ENCODE measurements around the gene TTC39C.

Gene TTC39C

GRCh38 chr18:24031916-24032315 is 17.4 kb downstream of the TTC39C start:
- 94% methylated on average over 6 of the region's 6 CpGs for WGBS
- H2BK15ac ChIP-seq (ENCODE audit: low read depth, poor library complexity, severe bottlenecking): no peak overlapping the region
- H3K23ac ChIP-seq (ENCODE audit: low read length in 2 of 2): no peak overlapping the region
- H2AFZ ChIP-seq (ENCODE audit: low read depth, low read length): no peak overlapping the region
- no peak overlapping the region for H3K4me3 ChIP-seq (ENCODE audit: insufficient read depth in 1 of 2, low read depth in 1 of 2, low read length in 2 of 2)
- H4K8ac ChIP-seq (ENCODE audit: low read length): no peak overlapping the region
- peaks cover 10% of the 10 kb centered on the region for H3K79me1 ChIP-seq (replicated peaks; ENCODE audit: low read length, poor library complexity, severe bottlenecking)
- no peak overlapping the region for H4K91ac ChIP-seq (ENCODE audit: low read length)
- DNase-seq: no peak
- no peak overlapping the region for H2BK12ac ChIP-seq (ENCODE audit: low read length in 2 of 2)
- H2BK120ac ChIP-seq (ENCODE audit: low read depth, low read length): no peak overlapping the region
- no peak overlapping the region for H3K14ac ChIP-seq (ENCODE audit: low read length in 2 of 2)
- H3K9me3 ChIP-seq (ENCODE audit: control insufficient read depth, low read length): no peaks in the 10 kb centered on the region
- no peaks in the 10 kb centered on the region for H3K36me3 ChIP-seq (ENCODE audit: control insufficient read depth in 1 of 2, insufficient read depth in 2 of 2, low read depth in 1 of 2, low read length in 2 of 2)
- no peak overlapping the region for H3K9ac ChIP-seq (ENCODE audit: low read length)
- no peaks in the 10 kb centered on the region for H3K27me3 ChIP-seq (ENCODE audit: control insufficient read depth in 1 of 2, insufficient read depth in 1 of 2, low read length in 2 of 2)
- H2AK5ac ChIP-seq (ENCODE audit: low read length, severe bottlenecking): no peak overlapping the region
- no peak overlapping the region for H2BK5ac ChIP-seq (ENCODE audit: low read depth, low read length, poor library complexity, severe bottlenecking)
- no peak overlapping the region for H3K18ac ChIP-seq (ENCODE audit: low read depth in 1 of 2, low read length in 2 of 2)
- no peak overlapping the region for H3K4me2 ChIP-seq (ENCODE audit: low read length, poor library complexity, severe bottlenecking)
- no peak overlapping the region for H3K27ac ChIP-seq (ENCODE audit: low read length, poor library complexity, severe bottlenecking)
- H3K4me1 ChIP-seq (ENCODE audit: control insufficient read depth, insufficient read depth, low read depth, low read length): no peaks in the 10 kb centered on the region
- H3K4ac ChIP-seq (ENCODE audit: low read depth in 1 of 2, low read length in 2 of 2): no peak overlapping the region

GRCh38 chr18:24033641-24034412 is 19.3 kb downstream of the TTC39C start:
- no peak overlapping the region for H3K4me3 ChIP-seq (ENCODE audit: insufficient read depth in 1 of 2, low read depth in 1 of 2, low read length in 2 of 2)
- no peak overlapping the region for H2BK5ac ChIP-seq (ENCODE audit: low read depth, low read length, poor library complexity, severe bottlenecking)
- no peak overlapping the region for H2BK120ac ChIP-seq (ENCODE audit: low read depth, low read length)
- no peak overlapping the region for H3K14ac ChIP-seq (ENCODE audit: low read length in 2 of 2)
- H2BK12ac ChIP-seq (ENCODE audit: low read length in 2 of 2): no peak overlapping the region
- H3K4me2 ChIP-seq (ENCODE audit: low read length, poor library complexity, severe bottlenecking): no peak overlapping the region
- H2BK15ac ChIP-seq (ENCODE audit: low read depth, poor library complexity, severe bottlenecking): no peak overlapping the region
- H3K23ac ChIP-seq (ENCODE audit: low read length in 2 of 2): no peak overlapping the region
- peaks cover 15% of the 10 kb centered on the region for H3K79me1 ChIP-seq (replicated peaks; ENCODE audit: low read length, poor library complexity, severe bottlenecking)
- no peak overlapping the region for H4K91ac ChIP-seq (ENCODE audit: low read length)
- H3K27ac ChIP-seq (ENCODE audit: low read length, poor library complexity, severe bottlenecking): no peak overlapping the region
- H3K36me3 ChIP-seq (ENCODE audit: control insufficient read depth in 1 of 2, insufficient read depth in 2 of 2, low read depth in 1 of 2, low read length in 2 of 2): no peaks in the 10 kb centered on the region
- no peak overlapping the region for H3K4ac ChIP-seq (ENCODE audit: low read depth in 1 of 2, low read length in 2 of 2)
- H4K8ac ChIP-seq (ENCODE audit: low read length): no peak overlapping the region
- no peaks in the 10 kb centered on the region for H3K4me1 ChIP-seq (ENCODE audit: control insufficient read depth, insufficient read depth, low read depth, low read length)
- H2AK5ac ChIP-seq (ENCODE audit: low read length, severe bottlenecking): no peak overlapping the region
- H3K27me3 ChIP-seq (ENCODE audit: control insufficient read depth in 1 of 2, insufficient read depth in 1 of 2, low read length in 2 of 2): no peaks in the 10 kb centered on the region
- no peaks in the 10 kb centered on the region for H3K9me3 ChIP-seq (ENCODE audit: control insufficient read depth, low read length)
- H2AFZ ChIP-seq (ENCODE audit: low read depth, low read length): no peak overlapping the region
- DNase-seq: no peak
- 98% methylated on average over 4 of the region's 5 CpGs for WGBS
- no peak overlapping the region for H3K9ac ChIP-seq (ENCODE audit: low read length)
- no peak overlapping the region for H3K18ac ChIP-seq (ENCODE audit: low read depth in 1 of 2, low read length in 2 of 2)

GRCh38 chr18:24035316-24035715 is 20.8 kb downstream of the TTC39C start:
- Histone ChIP-seq H3K4me3 (ENCODE audit: insufficient read depth in 1 of 2, low read depth in 1 of 2, low read length in 2 of 2) (no peak overlapping the region), H2BK12ac (ENCODE audit: low read length in 2 of 2) (no peak overlapping the region), H4K8ac (ENCODE audit: low read length) (no peak overlapping the region), H3K18ac (ENCODE audit: low read depth in 1 of 2, low read length in 2 of 2) (no peak overlapping the region), H2AK5ac (ENCODE audit: low read length, severe bottlenecking) (no peak overlapping the region), H3K14ac (ENCODE audit: low read length in 2 of 2) (no peak overlapping the region), H2BK5ac (ENCODE audit: low read depth, low read length, poor library complexity, severe bottlenecking) (no peak overlapping the region), H3K9me3 (ENCODE audit: control insufficient read depth, low read length) (no peaks in the 10 kb centered on the region), H3K4ac (ENCODE audit: low read depth in 1 of 2, low read length in 2 of 2) (no peak overlapping the region), H3K9ac (ENCODE audit: low read length) (no peak overlapping the region), H3K79me1 (replicated peaks; ENCODE audit: low read length, poor library complexity, severe bottlenecking) (peaks cover 21% of the 10 kb centered on the region), H3K4me2 (ENCODE audit: low read length, poor library complexity, severe bottlenecking) (no peak overlapping the region), H2BK15ac (ENCODE audit: low read depth, poor library complexity, severe bottlenecking) (no peak overlapping the region), H2AFZ (ENCODE audit: low read depth, low read length) (no peak overlapping the region), H3K27me3 (ENCODE audit: control insufficient read depth in 1 of 2, insufficient read depth in 1 of 2, low read length in 2 of 2) (no peaks in the 10 kb centered on the region), H2BK120ac (ENCODE audit: low read depth, low read length) (no peak overlapping the region), H3K36me3 (ENCODE audit: control insufficient read depth in 1 of 2, insufficient read depth in 2 of 2, low read depth in 1 of 2, low read length in 2 of 2) (no peaks in the 10 kb centered on the region), H3K23ac (ENCODE audit: low read length in 2 of 2) (no peak overlapping the region), H3K4me1 (ENCODE audit: control insufficient read depth, insufficient read depth, low read depth, low read length) (peaks cover 1% of the 10 kb centered on the region), H4K91ac (ENCODE audit: low read length) (no peak overlapping the region), H3K27ac (ENCODE audit: low read length, poor library complexity, severe bottlenecking) (no peak overlapping the region)
- WGBS: 88% methylated on average over 2 of the region's 4 CpGs
- DNase-seq: no peak

DNA sequence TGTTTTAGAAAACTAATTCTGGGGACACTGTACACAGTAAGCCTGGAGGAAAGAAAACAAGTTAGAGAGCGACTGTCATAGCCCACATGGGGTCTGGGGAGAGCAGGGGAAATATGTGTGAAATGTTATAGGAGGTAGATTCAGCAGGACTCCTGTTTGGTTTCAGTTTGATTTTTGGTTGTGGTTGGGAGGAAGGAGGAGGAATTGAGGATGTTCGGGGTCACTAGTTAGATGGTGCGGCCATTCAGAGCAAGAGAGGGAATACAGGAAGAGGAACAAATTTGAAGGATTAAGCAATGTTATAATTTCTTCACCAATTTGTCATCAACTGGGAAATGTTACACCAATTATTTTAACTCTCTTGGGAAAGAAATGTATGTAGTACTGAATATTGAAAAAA is 25.1 kb downstream of the TTC39C start:
- Histone ChIP-seq H3K79me1 (replicated peaks; ENCODE audit: low read length, poor library complexity, severe bottlenecking) (peaks cover 26% of the 10 kb centered on the region), H3K23ac (ENCODE audit: low read length in 2 of 2) (no peak overlapping the region), H3K9me3 (ENCODE audit: control insufficient read depth, low read length) (no peaks in the 10 kb centered on the region), H3K18ac (ENCODE audit: low read depth in 1 of 2, low read length in 2 of 2) (no peak overlapping the region), H4K8ac (ENCODE audit: low read length) (no peak overlapping the region), H3K4me3 (ENCODE audit: insufficient read depth in 1 of 2, low read depth in 1 of 2, low read length in 2 of 2) (no peak overlapping the region), H3K4me1 (ENCODE audit: control insufficient read depth, insufficient read depth, low read depth, low read length) (peaks cover 1% of the 10 kb centered on the region), H2BK15ac (ENCODE audit: low read depth, poor library complexity, severe bottlenecking) (no peak overlapping the region), H2BK5ac (ENCODE audit: low read depth, low read length, poor library complexity, severe bottlenecking) (no peak overlapping the region), H2AFZ (ENCODE audit: low read depth, low read length) (no peak overlapping the region), H3K4ac (ENCODE audit: low read depth in 1 of 2, low read length in 2 of 2) (no peak overlapping the region), H3K27ac (ENCODE audit: low read length, poor library complexity, severe bottlenecking) (no peak overlapping the region), H2AK5ac (ENCODE audit: low read length, severe bottlenecking) (no peak overlapping the region), H2BK120ac (ENCODE audit: low read depth, low read length) (no peak overlapping the region), H4K91ac (ENCODE audit: low read length) (no peak overlapping the region), H3K4me2 (ENCODE audit: low read length, poor library complexity, severe bottlenecking) (no peak overlapping the region), H3K27me3 (ENCODE audit: control insufficient read depth in 1 of 2, insufficient read depth in 1 of 2, low read length in 2 of 2) (no peaks in the 10 kb centered on the region), H3K14ac (ENCODE audit: low read length in 2 of 2) (no peak overlapping the region), H3K9ac (ENCODE audit: low read length) (no peak overlapping the region), H2BK12ac (ENCODE audit: low read length in 2 of 2) (no peak overlapping the region), H3K36me3 (ENCODE audit: control insufficient read depth in 1 of 2, insufficient read depth in 2 of 2, low read depth in 1 of 2, low read length in 2 of 2) (no peaks in the 10 kb centered on the region)
- 99% methylated on average over 2 of the region's 3 CpGs for WGBS
- DNase-seq: no peak

Measured in mesenchymal stem cell (in vitro differentiated cells and primary cell).